Fibroblast of upper back skin (primary cell): Measurements from ENCODE around the gene RASGEF1C.
"Not testable (repeated sequence)": the region's sequence is repeated elsewhere in the genome, so short reads cannot be mapped to it uniquely, and the experiment has no call there.

Source experiments
- DNase-seq: peaks from one replicate; pipeline ENCODE4 v3.0.0-alpha.2; 2013

Gene RASGEF1C

DNA sequence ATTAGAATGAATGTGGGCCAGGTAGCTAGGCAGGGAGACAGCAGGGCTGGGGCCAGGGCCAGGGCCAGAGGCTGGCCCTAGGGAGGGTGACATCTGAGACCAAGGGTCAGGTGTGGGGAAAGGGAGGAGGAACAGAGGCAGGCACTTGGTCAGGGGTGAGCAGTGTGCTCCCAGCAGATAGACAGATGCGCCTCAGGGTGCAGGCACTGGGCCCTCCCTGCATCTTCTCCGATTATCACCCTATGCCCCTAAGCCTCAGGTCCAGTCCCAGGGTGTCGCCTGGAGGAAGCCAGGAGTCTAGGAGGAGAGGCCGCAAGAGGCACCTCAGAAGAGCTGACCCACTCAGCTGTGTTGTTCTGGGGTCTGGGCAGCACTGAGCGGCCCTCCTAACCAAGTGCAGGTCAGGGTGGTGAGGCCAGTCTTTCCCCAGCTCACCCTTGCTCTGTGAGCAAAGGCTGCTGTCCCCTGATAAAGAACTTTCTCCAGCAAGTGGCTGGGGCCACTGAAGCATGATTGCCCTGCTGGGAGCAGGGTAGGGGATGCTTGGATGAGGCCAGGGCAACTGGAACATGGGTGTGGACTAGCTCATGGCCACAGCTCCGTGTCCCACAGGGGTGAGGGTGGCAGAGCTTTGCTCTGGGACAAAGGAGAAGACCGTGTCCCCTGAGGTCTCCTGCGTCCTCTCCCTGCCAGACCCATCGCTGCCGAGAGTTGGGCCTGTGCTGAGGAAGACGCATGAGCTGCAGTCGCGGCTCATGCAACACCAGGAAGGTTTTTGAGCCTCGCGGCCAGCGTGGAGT is 2.1 kb upstream of the RASGEF1C start:
- DNase-seq: no peak

DNA sequence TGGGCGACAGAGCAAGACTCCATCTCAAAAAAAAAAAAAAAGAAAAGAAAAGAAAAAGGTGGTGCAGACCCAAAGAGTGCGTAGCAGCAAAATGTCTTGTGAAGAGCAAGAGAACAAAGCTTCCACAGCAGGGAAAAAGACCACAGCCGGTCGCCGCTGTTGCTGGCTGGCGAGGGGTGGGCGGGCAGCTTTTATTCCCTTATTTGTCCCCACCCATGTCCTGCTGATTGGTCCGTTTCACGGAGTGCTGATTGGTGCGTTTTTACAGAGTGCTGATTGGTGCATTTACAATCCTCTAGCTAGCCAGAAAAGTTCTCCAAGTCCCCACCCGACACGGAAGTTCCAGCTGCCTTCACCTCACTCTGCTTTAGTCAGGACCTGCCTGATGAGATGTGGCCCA is 1.1 kb upstream of the RASGEF1C start:
- not testable (repeated sequence) for DNase-seq

DNA sequence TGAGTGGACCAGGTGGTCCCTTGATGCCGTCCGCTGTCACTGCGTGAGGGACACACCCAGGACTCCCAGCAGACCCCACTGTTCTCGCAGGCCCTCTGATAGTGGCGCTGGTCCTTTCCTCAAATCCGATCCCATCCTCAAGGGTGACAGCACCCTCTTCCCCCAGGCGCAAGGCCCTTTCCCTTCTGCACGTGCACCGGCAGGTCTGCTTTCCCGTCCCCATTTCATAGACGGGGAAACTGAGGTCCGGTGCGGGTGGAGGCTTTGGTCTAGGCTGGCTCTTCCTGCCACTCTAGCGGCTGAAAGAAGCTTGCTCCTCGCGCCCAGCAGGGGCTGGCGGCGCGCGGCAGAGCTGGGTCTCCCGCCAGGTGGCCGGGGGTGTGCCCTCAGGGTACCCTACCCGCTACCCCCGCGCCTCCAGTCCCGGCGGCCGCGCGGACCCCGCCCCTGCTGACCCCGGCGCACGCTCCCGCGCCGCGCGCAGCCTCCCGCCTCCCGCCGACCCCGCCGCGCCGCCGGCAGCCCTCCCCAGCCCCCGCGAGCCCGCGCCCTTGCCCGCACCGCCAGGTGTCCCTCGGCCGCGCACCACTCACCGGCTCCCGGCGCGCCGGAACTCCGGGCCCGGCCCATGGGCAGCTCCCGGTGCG is 453 bp downstream of the RASGEF1C start:
- no peak for DNase-seq

DNA sequence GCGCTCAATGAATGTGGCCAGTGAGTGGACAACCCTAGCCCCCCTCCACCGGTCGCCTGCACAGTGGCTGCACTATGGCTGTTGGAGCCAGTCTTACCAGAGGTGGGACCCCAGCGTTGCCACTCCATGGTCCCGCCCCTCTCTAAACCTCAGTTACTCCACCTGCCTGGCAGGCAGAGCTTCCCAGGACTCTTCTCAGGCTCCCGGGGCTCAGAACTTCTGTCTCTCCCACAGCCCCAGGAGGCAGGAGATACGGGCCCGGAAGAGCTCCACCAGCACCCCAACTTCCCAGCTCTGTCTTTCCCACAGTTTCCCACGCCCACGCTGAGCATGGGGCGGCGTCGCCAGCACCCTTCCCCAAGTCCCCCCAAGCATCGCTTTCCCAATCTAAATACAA is 975 bp downstream of the RASGEF1C start:
- DNase-seq: no peak

DNA sequence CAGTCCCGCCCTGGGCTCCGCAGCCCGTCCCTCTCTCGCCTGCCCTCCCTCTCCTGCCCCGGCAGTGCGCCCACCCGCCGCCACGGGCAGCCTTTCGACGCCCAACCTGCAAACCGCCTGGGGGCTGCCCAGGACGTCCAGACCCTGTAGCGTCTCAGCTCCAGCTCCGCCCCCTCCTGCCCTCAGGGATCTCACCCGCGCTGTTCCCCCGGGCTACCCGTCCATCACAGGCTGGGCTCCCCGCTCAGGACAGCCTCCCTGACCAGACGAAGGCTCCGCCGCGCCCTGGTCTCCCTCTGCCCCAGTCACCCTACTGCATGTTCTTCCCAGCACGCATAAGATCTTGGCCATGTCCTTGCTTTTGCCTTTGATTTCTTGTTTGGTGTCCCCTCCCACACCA is 1.4 kb downstream of the RASGEF1C start:
- no peak for DNase-seq

DNA sequence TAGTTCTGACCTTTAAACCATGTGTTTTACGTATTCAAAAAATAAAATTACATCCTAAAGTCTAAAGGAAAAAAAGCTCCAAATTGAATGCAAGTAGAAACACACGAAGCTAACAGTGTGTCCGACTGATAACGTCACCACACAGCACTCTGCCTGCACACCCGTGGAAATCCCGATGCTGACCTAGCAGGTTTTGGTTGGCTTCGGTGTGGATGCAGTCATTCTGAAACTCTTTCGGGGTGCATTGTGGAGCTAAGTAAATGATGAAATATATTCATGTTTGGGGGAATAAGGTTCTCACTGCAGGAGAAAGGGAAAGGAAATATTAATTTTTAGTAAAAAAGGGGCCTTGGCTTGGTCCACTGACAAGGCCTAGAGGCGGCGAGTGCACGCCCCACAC is 2.0 kb downstream of the RASGEF1C start:
- no peak for DNase-seq

DNA sequence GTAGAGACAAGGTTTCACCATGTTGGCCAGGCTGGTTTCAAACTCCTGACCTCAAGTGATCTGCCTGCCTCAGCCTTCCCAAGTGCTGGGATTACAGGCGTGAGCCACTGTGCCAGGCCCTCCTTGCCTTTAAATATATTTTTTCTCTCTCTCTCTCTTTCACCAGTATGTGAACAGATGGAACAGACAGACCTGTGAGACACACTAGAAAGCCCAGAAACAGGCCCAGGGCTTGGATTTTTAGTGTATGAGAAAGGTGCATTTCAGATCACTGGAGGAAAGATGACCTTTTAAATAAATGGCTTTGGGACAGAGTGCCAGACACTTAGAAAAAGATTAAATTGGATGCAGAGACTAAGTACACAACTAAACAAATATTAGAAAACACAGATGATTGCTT is 3.1 kb downstream of the RASGEF1C start:
- DNase-seq: no peak

DNA sequence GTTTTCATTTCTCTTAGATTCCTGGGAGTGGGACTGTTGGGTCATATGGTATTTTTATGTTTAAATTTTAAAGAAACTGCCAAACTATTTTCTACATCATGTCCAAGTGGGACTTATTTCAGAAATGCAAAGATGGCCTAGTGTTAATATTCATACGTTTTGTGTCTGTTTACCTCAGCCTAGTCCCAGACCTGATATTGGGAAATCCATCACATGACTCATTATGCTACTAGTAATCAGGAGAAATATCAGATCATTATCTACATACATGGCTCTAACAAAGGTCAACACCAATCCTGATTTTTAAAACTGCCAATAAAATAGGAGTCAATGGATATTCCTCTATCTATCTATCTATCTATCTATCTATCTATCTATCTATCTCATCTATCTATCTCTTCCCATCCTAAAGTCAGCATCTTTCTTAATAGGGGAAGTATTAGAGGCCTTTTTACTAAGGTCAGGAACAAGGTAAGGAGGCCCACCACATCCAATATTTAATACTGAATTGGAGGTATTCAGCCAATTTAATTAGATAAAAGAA is 4.7 kb downstream of the RASGEF1C start:
- DNase-seq: no peak

DNA sequence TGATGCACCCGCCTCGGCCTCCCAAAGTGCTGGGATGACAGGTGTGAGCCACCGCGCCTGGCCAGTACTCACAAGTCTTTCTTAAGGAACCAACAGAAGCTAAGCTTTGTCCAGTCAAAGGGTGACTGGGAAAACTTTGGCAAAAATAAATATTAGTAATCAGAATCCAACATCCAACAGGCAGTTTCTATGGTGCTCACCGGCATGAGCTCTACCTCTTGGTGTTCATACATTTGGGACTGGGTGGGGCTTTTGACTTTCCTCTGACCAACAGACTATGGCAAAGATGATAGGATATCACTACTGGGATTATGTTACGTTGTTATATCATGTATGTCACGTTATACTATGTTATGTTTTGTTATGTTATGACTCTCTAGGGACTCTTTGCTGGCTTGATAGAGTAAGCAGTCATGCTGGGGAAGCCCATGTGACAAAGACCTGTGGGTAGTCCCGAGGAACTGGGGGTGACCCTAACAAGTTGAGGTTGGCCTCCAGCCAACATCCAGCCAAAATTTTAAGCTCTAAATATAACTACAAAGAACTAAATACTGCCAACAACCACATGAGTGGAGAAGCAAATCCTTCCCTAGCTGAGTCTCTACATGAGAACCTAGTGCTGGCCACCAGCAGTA is 6.0 kb downstream of the RASGEF1C start:
- no peak for DNase-seq

DNA sequence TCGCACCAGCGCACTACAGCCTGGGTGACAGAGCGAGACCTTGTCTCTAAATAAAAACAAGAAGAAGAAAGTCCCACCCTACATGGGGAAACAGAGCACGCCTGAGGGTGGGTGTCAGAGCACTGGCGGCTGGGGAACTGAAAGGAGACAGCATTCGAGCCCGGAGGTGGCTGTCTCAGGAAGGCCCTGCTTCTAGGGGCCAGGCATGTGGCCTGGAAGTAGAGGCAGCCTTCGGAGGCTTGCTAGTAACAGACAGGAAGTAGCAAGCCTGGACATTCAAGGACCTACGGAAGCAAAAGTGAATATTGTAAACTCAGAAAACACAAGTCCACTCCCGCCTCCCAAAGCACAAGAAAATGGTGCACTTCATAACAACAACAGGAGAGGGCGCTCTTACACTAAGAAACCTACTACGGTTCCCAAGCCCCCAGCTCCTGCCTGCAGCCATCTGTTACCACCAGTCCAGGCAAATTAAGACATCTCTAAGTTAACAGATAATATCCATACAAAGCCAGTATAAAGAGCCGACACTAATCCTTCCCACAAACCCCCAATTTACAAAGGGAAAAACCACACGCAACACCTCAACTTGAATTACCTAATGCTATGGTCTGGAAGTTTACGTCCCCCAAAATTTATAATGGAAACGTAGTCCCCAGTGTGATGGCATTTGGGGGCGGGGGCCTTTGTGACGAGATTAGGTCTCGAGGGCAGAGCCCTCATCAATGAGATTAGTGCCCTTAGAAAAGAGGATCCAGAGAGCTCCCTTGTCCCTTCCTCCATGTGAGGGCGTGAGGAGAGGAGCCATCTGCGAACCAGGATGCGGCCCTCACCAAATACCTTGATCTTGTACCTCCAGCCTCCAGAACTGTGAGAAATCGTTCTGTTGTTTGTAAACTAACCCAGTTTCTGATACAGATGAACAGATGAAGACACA is 7.7 kb downstream of the RASGEF1C start:
- DNase-seq: no peak

DNA sequence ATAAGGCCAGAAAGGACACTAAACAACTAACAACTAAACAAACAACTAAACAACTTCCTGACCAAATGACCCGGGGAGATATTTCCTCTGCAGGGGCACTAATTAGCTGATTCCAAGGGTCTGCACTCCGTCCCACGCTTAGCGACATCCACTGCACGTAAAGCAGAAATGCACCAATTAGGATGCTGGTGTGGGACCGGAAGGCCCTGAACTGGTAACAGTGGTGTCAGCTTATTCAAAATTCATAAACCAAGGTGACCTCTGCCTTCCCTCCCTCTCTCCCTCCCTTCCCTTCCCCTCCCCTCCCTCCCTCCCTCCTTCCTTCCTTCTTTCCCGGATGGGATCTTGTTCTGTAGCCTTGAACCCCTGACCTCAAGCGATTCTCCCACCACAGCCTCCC is 9.6 kb downstream of the RASGEF1C start:
- DNase-seq: no peak

DNA sequence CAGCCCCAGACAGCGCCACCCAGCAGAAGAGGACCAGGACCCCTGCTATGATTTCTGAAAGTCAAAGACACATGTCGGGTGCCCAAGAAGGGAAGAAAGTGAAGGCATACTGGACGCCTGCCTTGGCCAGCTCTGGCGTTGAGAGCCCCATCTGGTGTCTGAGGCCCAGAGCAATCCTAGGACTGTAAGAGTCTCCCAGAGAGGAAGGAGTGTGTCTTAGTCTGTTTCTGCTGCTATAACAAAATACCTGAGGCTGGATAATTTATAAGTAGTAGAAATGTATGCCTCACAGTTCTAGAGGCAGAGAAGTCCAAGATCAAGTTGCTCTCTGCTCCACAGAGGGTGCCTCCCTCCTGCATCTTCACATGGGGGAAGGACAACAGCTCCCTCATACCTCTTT is 10.8 kb downstream of the RASGEF1C start:
- DNase-seq: no peak

DNA sequence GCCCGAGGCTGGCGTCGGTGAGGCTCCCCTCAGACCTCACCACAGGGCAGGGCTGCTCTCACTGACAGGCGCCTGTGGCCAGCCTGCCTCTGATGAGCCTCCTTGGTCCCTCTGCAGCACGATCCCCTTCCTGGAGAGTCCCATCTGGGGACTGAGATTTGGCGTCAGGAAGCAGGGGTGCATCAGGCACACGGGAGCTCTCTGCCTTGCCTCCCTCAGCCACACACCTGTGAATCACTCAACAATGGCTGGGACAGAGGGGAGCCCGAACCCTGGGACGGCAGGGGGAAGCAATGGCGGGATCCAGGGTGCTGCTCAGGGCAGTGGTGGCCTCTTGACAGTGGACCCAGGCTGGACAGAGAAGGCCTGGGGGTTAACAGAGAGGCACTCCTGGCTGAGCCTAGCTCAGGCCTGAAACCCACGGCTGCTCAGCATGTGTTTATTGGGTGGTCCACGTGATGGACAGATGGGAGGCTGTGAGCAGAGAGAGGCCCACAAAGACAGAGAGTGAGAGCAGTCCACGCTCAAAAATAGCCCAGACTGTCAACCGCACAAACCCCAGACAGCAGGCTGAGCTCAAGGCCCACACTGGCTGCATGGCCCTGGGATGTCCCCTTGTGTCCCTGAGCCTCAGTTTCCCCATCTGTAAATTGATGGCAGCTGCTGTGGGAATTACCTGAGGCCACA is 11.9 kb downstream of the RASGEF1C start:
- no peak for DNase-seq

DNA sequence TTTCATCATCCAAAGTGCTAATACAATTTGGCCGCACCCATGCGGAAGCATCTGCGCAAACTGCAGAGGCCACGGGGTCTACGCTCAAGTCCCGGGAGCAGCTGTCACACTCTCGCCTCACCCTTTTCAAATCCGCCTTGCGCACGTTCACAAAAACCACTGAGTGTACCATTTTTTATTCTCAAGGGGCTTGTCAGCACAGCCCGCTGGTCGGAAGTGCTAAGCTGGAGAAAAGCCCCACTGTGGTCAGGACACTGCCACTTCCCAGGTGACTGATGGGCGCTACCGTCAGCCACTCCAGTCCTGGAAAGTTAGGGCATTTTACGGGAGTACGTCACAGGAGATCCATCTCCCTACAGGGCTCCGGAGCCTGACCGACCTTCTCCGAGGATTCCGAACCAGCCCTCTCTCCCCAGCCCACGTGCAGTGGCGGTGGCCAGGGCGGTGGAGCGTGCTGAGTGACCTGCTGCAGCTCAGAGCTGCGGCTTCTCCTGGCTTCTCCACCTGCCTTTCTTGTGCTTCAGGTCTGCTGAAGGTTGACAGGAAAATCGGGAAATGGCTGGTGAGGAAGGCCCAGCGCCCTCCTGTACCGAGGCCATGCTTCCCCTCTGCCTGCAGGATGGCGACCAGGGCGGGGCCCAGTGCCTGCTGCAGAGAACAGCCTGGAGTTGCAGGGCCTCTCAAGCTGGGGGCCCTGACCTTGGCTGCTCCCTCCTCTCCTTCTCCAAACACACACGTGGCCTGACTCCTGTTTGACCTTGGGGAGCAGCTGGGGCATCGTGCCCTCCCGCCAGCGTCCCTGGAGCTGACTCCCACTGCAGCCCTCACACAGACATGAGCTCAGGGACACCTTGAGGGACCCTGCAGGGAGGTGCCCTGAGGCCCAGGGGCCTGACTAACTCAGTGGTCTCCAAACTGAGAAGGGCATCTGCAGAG is 14.3 kb downstream of the RASGEF1C start:
- DNase-seq: no peak

DNA sequence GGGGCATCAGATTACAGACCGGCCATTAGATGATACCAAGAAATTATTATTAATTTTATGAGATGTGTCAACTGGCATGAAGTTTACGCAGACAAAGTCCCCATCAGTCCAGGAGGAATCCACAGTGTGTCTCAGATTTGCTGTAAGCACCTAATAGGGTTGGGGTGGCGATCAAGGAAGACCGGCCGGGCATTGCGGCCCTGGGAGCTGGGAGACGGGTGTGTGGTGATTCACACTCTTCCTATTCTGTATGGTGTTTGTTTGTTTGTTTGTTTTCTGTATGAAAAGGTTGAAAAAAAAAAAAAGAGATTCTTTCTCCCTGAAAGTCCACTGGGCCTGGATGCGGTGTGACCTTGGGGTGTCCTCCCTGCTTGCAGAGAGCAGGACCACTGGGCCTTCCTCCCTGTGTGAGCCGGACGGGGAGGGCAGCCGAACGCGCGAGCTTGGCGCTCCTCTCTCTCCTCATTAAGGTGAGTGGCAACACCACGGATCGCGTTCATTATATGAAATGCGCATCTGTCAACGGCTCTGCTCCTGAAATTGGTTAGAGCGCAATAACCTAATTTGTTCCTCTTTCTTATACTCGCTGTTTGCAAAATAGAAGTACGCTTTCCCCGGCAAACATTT is 15.1 kb downstream of the RASGEF1C start:
- DNase-seq: no peak

DNA sequence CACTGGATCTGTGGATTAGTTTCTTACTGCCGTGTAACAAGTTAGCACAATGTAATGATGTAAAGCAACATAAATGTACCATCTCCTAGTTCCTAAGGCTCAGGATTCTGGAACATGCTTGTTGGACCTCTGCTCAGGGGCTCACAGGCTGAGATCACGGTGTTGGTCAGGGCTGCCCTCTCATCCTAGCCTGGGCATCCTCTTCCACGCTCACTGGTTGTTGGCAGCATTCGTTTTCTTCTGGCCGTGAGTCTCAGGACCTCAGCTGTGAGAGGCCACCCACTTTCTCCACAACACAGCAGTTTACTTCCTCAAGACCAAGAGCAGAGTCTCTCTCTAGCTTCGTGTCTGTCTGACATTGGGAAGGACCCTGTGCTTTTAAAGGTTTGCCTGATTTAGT is 17.3 kb downstream of the RASGEF1C start:
- no peak for DNase-seq

DNA sequence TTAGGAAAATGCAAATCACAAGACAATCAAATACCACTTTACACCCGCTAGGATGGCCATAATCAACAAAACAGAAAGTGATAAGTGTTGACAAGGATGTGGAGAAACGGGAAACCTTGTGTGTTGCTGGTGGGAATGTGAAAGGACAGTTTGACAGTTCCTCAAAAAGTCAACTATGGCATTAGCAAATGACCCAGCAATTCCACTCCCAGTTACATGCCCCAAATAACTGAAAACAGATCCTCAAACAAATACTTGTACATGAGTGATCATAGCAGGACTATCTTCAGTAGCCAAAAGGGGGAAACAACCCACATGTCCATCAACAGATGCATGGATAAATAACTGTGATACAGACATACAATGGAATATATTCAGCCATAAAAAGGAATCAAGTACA is 21.2 kb downstream of the RASGEF1C start:
- no peak for DNase-seq

DNA sequence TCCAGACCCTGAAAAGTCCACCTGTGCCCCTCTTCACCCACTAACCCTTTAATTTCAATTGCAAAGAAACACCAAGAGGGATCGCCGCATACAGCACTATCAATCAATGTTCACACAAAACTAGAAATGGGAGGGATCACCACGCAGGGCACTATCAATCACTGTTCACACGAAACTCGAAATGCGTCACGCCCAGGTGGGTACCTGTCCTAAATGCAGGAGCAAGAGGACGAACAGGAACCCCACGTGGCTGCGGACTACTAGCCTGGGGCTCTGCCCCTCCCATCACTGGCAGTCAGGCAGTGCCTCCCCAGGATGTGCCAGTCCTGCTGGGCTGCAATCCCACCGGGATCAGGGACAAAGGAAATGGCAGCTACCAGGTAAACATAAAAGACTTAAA is 28.2 kb downstream of the RASGEF1C start:
- DNase-seq: no peak

DNA sequence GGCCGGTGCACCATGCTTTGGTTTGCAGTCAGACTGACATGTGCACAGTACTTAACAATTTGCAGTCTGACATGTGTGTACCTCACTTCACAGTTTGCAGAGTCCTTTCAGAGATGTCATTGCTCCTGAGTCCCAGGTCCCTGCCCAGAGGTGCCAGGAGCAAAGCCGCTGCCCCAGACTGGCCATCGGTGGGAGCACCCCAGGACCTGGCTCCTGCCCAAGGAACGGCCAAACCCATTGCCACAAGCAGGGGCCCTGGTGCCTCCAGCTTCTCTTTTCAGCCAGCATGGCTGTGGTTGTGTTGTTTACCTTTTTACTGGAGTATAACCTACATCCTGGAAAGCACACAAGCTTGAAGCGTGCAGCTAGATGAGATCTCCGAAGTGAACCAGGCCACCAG is 28.6 kb downstream of the RASGEF1C start:
- DNase-seq: no peak
